GM18519 (cell line): ENCODE data around the gene LDLRAP1.

Experiments used
- ATAC-seq: cut with Tn5 transposase; IDR thresholded peaks from one replicate; pipeline ENCODE4 v1.9.1; 2021; ENCODE audit warnings: mild to moderate bottlenecking, moderate library complexity; ENCODE audit not compliant: unreplicated experiment, low FRiP score

Gene LDLRAP1

DNA sequence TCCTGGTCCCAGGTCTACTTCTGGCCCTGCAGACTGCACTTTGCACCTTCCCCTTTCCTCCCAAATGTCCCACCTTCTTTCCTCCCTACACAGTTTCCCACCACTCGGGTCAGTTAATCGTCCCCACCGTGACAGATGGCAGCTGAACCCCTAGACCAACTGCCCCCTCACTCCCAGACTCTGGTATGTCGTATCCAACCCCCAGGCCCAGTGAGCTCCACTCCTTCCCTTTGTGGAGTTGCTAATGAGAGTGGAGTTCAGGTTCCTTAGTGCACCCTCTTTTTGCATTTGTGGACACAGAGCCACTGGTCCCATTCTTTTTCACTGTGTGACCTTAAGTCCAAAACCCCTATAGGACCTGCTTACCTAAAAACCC, 75.0 kb downstream of the LDLRAP1 start:
- no peak for ATAC-seq
